22Rv1 (cell line): ENCODE results near the gene TAOK1.

Source experiments
- ZFX ChIP-seq: fragments of 450-650 bp; IDR thresholded peaks from 2 replicates; pipeline ENCODE4 v1.6.1; 2017; ENCODE audit warnings: antibody characterized with exemption, borderline replicate concordance
- TF ChIP-seq, protein P1 (sequence below): fragments of 450-650 bp; IDR thresholded peaks from 2 replicates; pipeline ENCODE4 v1.5.1; 2017; ENCODE audit warnings: mild to moderate bottlenecking

DNA sequence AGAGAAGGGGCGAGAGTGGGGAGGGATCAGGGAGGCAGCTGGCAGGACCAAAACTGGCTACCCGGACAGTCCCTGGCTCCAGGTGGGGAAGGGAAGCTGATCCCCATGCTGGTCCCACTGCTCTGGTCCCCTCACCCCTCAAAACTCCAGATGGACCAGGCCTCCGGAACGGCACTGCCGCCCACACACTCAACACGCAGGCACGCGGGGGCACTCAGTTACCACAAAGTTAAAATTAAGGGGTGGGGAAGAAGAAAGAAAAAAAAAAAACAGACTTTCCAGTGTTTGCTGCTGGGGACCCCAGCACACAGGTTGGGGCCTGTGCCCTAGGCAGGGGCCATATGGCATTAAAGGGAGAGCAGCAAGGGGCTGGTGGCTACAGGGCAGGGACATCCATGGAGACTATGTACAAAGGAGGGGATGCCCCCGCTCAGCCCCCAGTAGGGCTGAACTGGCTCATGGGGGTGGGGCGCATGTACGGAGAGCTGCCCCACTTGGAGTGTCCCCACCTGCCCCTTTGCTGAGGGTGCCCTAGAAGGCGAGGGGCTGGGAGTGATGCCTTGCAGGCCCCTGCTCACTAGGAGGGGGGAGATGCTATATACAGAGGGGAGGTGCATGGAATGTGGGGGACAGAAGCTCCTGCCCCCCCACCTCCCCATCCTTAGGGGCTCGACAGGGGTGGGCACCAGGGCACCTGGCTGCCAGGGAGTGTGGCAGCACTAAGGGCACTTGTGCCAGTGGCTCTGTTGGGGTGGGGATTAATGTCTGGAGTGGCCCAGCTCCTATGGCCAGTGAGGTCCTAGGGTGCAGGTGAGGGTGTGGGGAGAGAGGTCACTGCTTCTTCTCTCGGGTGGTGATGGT, 183.9 kb downstream of the TAOK1 start:
- TF ChIP-seq, protein P1, sequence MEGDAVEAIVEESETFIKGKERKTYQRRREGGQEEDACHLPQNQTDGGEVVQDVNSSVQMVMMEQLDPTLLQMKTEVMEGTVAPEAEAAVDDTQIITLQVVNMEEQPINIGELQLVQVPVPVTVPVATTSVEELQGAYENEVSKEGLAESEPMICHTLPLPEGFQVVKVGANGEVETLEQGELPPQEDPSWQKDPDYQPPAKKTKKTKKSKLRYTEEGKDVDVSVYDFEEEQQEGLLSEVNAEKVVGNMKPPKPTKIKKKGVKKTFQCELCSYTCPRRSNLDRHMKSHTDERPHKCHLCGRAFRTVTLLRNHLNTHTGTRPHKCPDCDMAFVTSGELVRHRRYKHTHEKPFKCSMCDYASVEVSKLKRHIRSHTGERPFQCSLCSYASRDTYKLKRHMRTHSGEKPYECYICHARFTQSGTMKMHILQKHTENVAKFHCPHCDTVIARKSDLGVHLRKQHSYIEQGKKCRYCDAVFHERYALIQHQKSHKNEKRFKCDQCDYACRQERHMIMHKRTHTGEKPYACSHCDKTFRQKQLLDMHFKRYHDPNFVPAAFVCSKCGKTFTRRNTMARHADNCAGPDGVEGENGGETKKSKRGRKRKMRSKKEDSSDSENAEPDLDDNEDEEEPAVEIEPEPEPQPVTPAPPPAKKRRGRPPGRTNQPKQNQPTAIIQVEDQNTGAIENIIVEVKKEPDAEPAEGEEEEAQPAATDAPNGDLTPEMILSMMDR: no peak
- no peak for TF ChIP-seq ZFX
